GM12878 (cell line): Measurements from ENCODE around the gene TRABD2B. TPM values are rescaled to one million over a fixed set of nuclear protein-coding genes. Genes with fewer than 3 reads are reported as not detected.

Source experiments
- ATAC-seq: fragments of 200-7000 bp; cut with Tn5 transposase; 3 replicates; pipeline ENCODE4 v1.9.1; 2020; ENCODE audit warnings: mild to moderate bottlenecking, moderate library complexity
- BruUV-seq: library from RNA; stranded (reverse); fragments of 400-500 nt; replicated peaks from 2 replicates; lab custom pipeline; 2021; lab: Mats Ljungman, UMichigan
- CTCF ChIA-PET: fragments of 300-600 bp; sonication (Branson Sonifier 250); formaldehyde crosslinking; extraction: SDS; loops from one replicate; lab custom pipeline; 2021; ENCODE audit warnings: inconsistent platforms; lab: Yijun Ruan, JAX
- POLR2A ChIA-PET: fragments of 350-600 bp; formaldehyde crosslinking; extraction: SDS; loops from one replicate; lab custom pipeline; 2021; ENCODE audit warnings: inconsistent platforms; lab: Charles Lee
- RAD21 ChIA-PET: fragments of 300-600 bp; sonication (Branson Sonifier 250); formaldehyde crosslinking; loops from one replicate; lab custom pipeline; 2023; ENCODE audit warnings: antibody characterized with exemption; ENCODE audit not compliant: unreplicated experiment; lab: Charles Lee
- SMC1A ChIA-PET: fragments of 300-600 bp; sonication (Branson Sonifier 250); formaldehyde crosslinking; loops from one replicate; lab custom pipeline; 2023; ENCODE audit not compliant: unreplicated experiment, uncharacterized antibody; lab: Charles Lee
- DNase-seq: peaks from one replicate; pipeline ENCODE4 v3.0.0-alpha.2; 2011; ENCODE audit warnings: low read depth, low spot score
- FAIRE-seq: peaks from 3 replicates; lab custom pipeline; 2011; peaks lifted over from hg19 to GRCh38; lab: Jason Lieb, UNC
- H2AFZ ChIP-seq: 2 replicates; pipeline ENCODE4 v1.6.0; 2011; ENCODE audit warnings: low read depth, low read length, control low read depth; ENCODE audit not compliant: control insufficient read depth
- H3K27ac ChIP-seq: 2 replicates; pipeline ENCODE4 v1.5.1; 2011; ENCODE audit warnings: control low read depth; ENCODE audit not compliant: control insufficient read depth, insufficient read depth
- H3K27me3 ChIP-seq, 2 experiments: replicated peaks in 1 of 2; 2 replicates each; pipeline versions ENCODE4 v1.6.0 to v1.6.1; 2011; ENCODE audit warnings: low read length in 1 of 2; ENCODE audit not compliant: control insufficient read depth in 2 of 2, insufficient read depth in 2 of 2
- H3K36me3 ChIP-seq, 2 experiments: 2 replicates each; pipeline ENCODE4 v1.5.1; 2011; ENCODE audit warnings: low read length in 1 of 2; ENCODE audit not compliant: control insufficient read depth in 2 of 2, insufficient read depth in 2 of 2
- H3K4me1 ChIP-seq: 2 replicates; pipeline ENCODE4 v1.6.1; 2011; ENCODE audit warnings: mild to moderate bottlenecking, low read length, moderate library complexity, mixed read lengths; ENCODE audit not compliant: control insufficient read depth, insufficient read depth
- H3K4me2 ChIP-seq: 2 replicates; pipeline ENCODE4 v1.6.0; 2011; ENCODE audit warnings: control low read depth; ENCODE audit not compliant: control insufficient read depth, insufficient read depth
- H3K4me3 ChIP-seq: fragments of 200-600 bp; sonication (generic); 2 replicates; pipeline ENCODE4 v1.5.1; 2016
- H3K79me2 ChIP-seq: 2 replicates; pipeline ENCODE4 v1.6.0; 2011; ENCODE audit warnings: low read length; ENCODE audit not compliant: control insufficient read depth, insufficient read depth
- H3K9ac ChIP-seq: 2 replicates; pipeline ENCODE4 v1.8.0; 2011; ENCODE audit warnings: low read length, control low read depth, mixed read lengths; ENCODE audit not compliant: control insufficient read depth, insufficient read depth
- H3K9me3 ChIP-seq: replicated peaks from 3 replicates; pipeline ENCODE4 v1.5.1; 2011; ENCODE audit warnings: mild to moderate bottlenecking, low read length; ENCODE audit not compliant: control insufficient read depth, insufficient read depth
- H4K20me1 ChIP-seq: 2 replicates; pipeline ENCODE4 v1.6.0; 2011; ENCODE audit not compliant: control insufficient read depth, insufficient read depth
- DPF2 ChIP-seq: fragments of 450-650 bp; IDR thresholded peaks from 2 replicates; pipeline ENCODE4 v1.6.1; 2017; ENCODE audit warnings: mild to moderate bottlenecking
- FOS ChIP-seq: IDR thresholded peaks from 3 replicates; pipeline ENCODE4 v1.6.1; 2011; ENCODE audit warnings: borderline replicate concordance; ENCODE audit not compliant: insufficient read length; ENCODE audit errors: extremely low read depth
- HDGF ChIP-seq: fragments of 450-650 bp; IDR thresholded peaks from 2 replicates; pipeline ENCODE4 v1.6.1; 2016; ENCODE audit warnings: antibody characterized with exemption
- IKZF1 ChIP-seq: fragments of 450-650 bp; conservative IDR thresholded peaks from 2 replicates; pipeline ENCODE4 v1.6.1; 2017; ENCODE audit warnings: antibody characterized with exemption, mild to moderate bottlenecking
- IKZF2 ChIP-seq, 2 experiments: fragments of 450-650 bp; IDR thresholded peaks; 2 replicates each; pipeline ENCODE4 v1.6.1; 2017; ENCODE audit warnings: mild to moderate bottlenecking in 2 of 2, moderate library complexity in 2 of 2
- MTA2 ChIP-seq: fragments of 450-650 bp; IDR thresholded peaks from 2 replicates; pipeline ENCODE4 v1.6.1; 2016; ENCODE audit warnings: low read depth, mild to moderate bottlenecking, moderate library complexity
- NFYA ChIP-seq: IDR thresholded peaks from 2 replicates; pipeline ENCODE4 v1.6.1; 2011; ENCODE audit warnings: low read depth, mild to moderate bottlenecking, low read length, improper control_type of control experiment, borderline replicate concordance
- NR2C2 ChIP-seq: IDR thresholded peaks from 2 replicates; pipeline ENCODE4 v1.6.1; 2011; ENCODE audit warnings: borderline replicate concordance, low read depth; ENCODE audit not compliant: control insufficient read depth, insufficient read length
- PRDM15 ChIP-seq: fragments of 450-650 bp; formaldehyde crosslinking; IDR thresholded peaks from 2 replicates; pipeline ENCODE4 v1.4.0; 2020; ENCODE audit warnings: mild to moderate bottlenecking, moderate library complexity
- RELA ChIP-seq: fragments of 450-650 bp; IDR thresholded peaks from 2 replicates; pipeline ENCODE4 v1.8.0; 2014; ENCODE audit warnings: borderline replicate concordance; ENCODE audit not compliant: partially characterized antibody
- SMARCA5 ChIP-seq: fragments of 450-650 bp; IDR thresholded peaks from 2 replicates; pipeline ENCODE4 v1.6.1; 2017; ENCODE audit warnings: mild to moderate bottlenecking
- SUZ12 ChIP-seq: fragments of 200-600 bp; sonication (generic); IDR thresholded peaks from one replicate; pipeline ENCODE4 v1.6.1; 2018; ENCODE audit warnings: antibody characterized with exemption, mild to moderate bottlenecking; ENCODE audit not compliant: unreplicated experiment
- ZNF217 ChIP-seq: fragments of 450-650 bp; IDR thresholded peaks from 2 replicates; pipeline ENCODE4 v1.6.1; 2017; ENCODE audit warnings: antibody characterized with exemption, mild to moderate bottlenecking
- whole genome bisulfite sequencing: methylation state at CpG from one replicate; pipeline ENCODE4 v1.1.6; 2016; ENCODE audit warnings: low lambda C conversion rate; ENCODE audit not compliant: insufficient replicate concordance, insufficient coverage; ENCODE audit errors: missing lambda C conversion rate; 5-methylcytosine and 5-hydroxymethylcytosine counted together
- in situ Hi-C: fragments of 300-500 bp; cut with MboI; formaldehyde crosslinking; loops from 9 replicates; pipeline ENCODE4 v1.14.3; 2018; ENCODE audit warnings: mixed read lengths
- intact Hi-C: fragments of 100-400 bp; cut with micrococcal nuclease; formaldehyde crosslinking; loops from one replicate; pipeline ENCODE4 v1.14.2; 2022; ENCODE audit not compliant: unreplicated experiment
- polyA plus RNA-seq, 11 experiments: library from polyadenylated mRNA; depleted of rRNA in 4 of 11; unstranded in 6 of 11; stranded (reverse) in 5 of 11; fragments of >200 nt; fragmentation: Nextera tagmentation in 4 of 11; fragmentation: Illumina TruSeq in 1 of 11; extraction: Ambion mirVana in 4 of 11; extraction: Trizol in 1 of 11; gene quantifications; 1 replicate in 1 of 11; 2 replicates in 10 of 11; pipeline versions ENCODE4 v1.2.1 to v1.2.3, GENCODE V29; 2011 to 2016; ENCODE audit warnings: inconsistent platforms in 2 of 11, missing spikeins in 2 of 11, low read depth in 1 of 11
- total RNA-seq, 4 experiments: library from RNA; depleted of rRNA in 3 of 4; stranded (reverse); fragments of >200 nt in 3 of 4; fragmentation: Illumina TruSeq in 1 of 4; extraction: Trizol in 1 of 4; gene quantifications; 2 replicates each; pipeline versions ENCODE4 v1.2.1 to v1.2.3, GENCODE V29; 2013 to 2021
- TF ChIP-seq, protein P1 (sequence below): fragments of 450-650 bp; conservative IDR thresholded peaks from 2 replicates; pipeline ENCODE4 v1.6.1; 2017; ENCODE audit warnings: mild to moderate bottlenecking, moderate library complexity
- TF ChIP-seq, protein P2 (sequence below): fragments of 450-650 bp; IDR thresholded peaks from 2 replicates; pipeline ENCODE4 v1.6.1; 2018; ENCODE audit warnings: mild to moderate bottlenecking, low read depth, moderate library complexity; ENCODE audit not compliant: partially characterized antibody
- TF ChIP-seq, protein P3 (sequence below): fragments of 450-650 bp; IDR thresholded peaks from 2 replicates; pipeline ENCODE4 v1.6.1; 2016; ENCODE audit warnings: mild to moderate bottlenecking

The TRABD2B gene
- total and polyA plus RNA-seq, 10 of the 15 experiments (the other 5 are each of a cell fraction or from before 2014, with no cell fraction given): not detected

DNA sequence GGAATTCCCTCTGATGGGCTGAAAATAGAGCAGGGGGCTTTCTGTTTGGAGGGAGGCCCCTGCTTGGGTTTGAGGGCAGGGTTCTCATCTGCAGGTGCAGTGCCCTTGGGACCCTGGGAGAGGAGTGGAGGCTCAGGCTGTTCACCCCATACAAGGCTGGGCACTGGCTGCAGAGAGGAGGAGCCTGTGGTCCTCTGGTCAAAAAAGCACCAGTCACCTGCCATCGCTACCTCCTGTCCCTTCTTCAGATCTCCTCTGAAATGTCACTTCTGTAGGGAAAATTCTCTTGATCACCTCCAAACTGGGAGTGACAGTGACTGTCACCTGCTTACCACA, 108.9 kb downstream of the TRABD2B start:
- H2AFZ ChIP-seq: no peak overlapping the region
- TF ChIP-seq, protein P1, sequence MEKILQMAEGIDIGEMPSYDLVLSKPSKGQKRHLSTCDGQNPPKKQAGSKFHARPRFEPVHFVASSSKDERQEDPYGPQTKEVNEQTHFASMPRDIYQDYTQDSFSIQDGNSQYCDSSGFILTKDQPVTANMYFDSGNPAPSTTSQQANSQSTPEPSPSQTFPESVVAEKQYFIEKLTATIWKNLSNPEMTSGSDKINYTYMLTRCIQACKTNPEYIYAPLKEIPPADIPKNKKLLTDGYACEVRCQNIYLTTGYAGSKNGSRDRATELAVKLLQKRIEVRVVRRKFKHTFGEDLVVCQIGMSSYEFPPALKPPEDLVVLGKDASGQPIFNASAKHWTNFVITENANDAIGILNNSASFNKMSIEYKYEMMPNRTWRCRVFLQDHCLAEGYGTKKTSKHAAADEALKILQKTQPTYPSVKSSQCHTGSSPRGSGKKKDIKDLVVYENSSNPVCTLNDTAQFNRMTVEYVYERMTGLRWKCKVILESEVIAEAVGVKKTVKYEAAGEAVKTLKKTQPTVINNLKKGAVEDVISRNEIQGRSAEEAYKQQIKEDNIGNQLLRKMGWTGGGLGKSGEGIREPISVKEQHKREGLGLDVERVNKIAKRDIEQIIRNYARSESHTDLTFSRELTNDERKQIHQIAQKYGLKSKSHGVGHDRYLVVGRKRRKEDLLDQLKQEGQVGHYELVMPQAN: no peak
- TF ChIP-seq NR2C2 (no peak), RELA (no peak), NFYA (no peak), HDGF (no peak), IKZF1 (no peak), SUZ12 (no peak), ZNF217 (no peak), FOS (no peak), IKZF2 (IDR thresholded peaks at IDR 0.05) (no peak), MTA2 (no peak), PRDM15 (CRISPR knock-in tag) (no peak), SMARCA5 (no peak), DPF2 (no peak)
- TF ChIP-seq, protein P2, sequence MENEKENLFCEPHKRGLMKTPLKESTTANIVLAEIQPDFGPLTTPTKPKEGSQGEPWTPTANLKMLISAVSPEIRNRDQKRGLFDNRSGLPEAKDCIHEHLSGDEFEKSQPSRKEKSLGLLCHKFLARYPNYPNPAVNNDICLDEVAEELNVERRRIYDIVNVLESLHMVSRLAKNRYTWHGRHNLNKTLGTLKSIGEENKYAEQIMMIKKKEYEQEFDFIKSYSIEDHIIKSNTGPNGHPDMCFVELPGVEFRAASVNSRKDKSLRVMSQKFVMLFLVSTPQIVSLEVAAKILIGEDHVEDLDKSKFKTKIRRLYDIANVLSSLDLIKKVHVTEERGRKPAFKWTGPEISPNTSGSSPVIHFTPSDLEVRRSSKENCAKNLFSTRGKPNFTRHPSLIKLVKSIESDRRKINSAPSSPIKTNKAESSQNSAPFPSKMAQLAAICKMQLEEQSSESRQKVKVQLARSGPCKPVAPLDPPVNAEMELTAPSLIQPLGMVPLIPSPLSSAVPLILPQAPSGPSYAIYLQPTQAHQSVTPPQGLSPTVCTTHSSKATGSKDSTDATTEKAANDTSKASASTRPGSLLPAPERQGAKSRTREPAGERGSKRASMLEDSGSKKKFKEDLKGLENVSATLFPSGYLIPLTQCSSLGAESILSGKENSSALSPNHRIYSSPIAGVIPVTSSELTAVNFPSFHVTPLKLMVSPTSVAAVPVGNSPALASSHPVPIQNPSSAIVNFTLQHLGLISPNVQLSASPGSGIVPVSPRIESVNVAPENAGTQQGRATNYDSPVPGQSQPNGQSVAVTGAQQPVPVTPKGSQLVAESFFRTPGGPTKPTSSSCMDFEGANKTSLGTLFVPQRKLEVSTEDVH: no peak
- TF ChIP-seq, protein P3, sequence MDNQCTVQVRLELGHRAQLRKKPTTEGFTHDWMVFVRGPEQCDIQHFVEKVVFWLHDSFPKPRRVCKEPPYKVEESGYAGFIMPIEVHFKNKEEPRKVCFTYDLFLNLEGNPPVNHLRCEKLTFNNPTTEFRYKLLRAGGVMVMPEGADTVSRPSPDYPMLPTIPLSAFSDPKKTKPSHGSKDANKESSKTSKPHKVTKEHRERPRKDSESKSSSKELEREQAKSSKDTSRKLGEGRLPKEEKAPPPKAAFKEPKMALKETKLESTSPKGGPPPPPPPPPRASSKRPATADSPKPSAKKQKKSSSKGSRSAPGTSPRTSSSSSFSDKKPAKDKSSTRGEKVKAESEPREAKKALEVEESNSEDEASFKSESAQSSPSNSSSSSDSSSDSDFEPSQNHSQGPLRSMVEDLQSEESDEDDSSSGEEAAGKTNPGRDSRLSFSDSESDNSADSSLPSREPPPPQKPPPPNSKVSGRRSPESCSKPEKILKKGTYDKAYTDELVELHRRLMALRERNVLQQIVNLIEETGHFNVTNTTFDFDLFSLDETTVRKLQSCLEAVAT: no peak
- TF ChIP-seq, all 136 proteins: peak for 0
- no peaks in the 10 kb centered on the region for H3K9me3 ChIP-seq
- ChIA-PET CTCF (no interaction called here), POLR2A (no interaction called here), SMC1A (no interaction called here), RAD21 (no interaction called here)
- H3K9ac ChIP-seq: no peak overlapping the region
- H3K79me2 ChIP-seq: no peaks in the 10 kb centered on the region
- FAIRE-seq: no peak
- H3K4me2 ChIP-seq: no peak overlapping the region
- intact Hi-C loops: no loop called here
- no peaks in the 10 kb centered on the region for H4K20me1 ChIP-seq
- H3K36me3 ChIP-seq: no peaks in the 10 kb centered on the region
- in situ Hi-C loops: no loop called here
- peaks cover 0 to 2% of the 10 kb centered on the region in 2 experiments; a peak in 1 of 4 replicates for H3K27me3 ChIP-seq
- H3K4me3 ChIP-seq: no peak overlapping the region
- H3K27ac ChIP-seq: no peak overlapping the region
- DNase-seq: no peak
- no peaks in the 10 kb centered on the region for H3K4me1 ChIP-seq
- no TSS peak for BruUV-seq
- ATAC-seq: no peak
- WGBS: 46% methylated on average over 1 of the region's 1 CpG
